Measurements from ENCODE around the gene SYT2. TPM values are rescaled to one million over a fixed set of nuclear protein-coding genes. Genes with fewer than 3 reads are reported as not detected.

The SYT2 gene
- total and polyA plus RNA-seq, 2 of the 13 experiments (the other 11 are each of a cell fraction or from before 2014, with no cell fraction given): not detected

GRCh38 chr1:202575918-202576653, 134.2 kb downstream of the SYT2 start (continued):
- TF ChIP-seq KDM2A (CRISPR knock-in tag; IDR thresholded peaks at IDR 0.05; ENCODE audit: borderline replicate concordance, low read depth): no peak
- TF ChIP-seq THYN1 (CRISPR knock-in tag; IDR thresholded peaks at IDR 0.05; ENCODE audit: borderline replicate concordance, low read depth): no peak
- no peak for TF ChIP-seq NFRKB (IDR thresholded peaks at IDR 0.05)
- TF ChIP-seq ZFYVE20 (CRISPR knock-in tag; IDR thresholded peaks at IDR 0.05; ENCODE audit: borderline replicate concordance, low read depth): no peak

- ChIA-PET POLR2A (no interaction called here), CTCF (ENCODE audit: low intra/inter-chr PET ratio, low total read pairs) (no interaction called here)
- Histone ChIP-seq H3K27me3 (ENCODE audit: control insufficient read depth in 1 of 2, insufficient read depth in 2 of 2, low read length in 2 of 2) (no peaks in the 10 kb centered on the region), H4K20me1 (ENCODE audit: insufficient read depth, low read length) (no peaks in the 10 kb centered on the region), H3K79me2 (ENCODE audit: insufficient read depth, low read length) (no peaks in the 10 kb centered on the region), H3K4me3 (replicated peaks in 1 of 3; ENCODE audit: insufficient read depth in 1 of 3, low read depth in 2 of 3, low read length in 3 of 3) (no peak overlapping the region), H3K36me3 (replicated peaks in 1 of 2; ENCODE audit: control insufficient read depth in 1 of 2, insufficient read depth in 2 of 2, low read length in 2 of 2) (peaks cover 0 to 24% of the 10 kb centered on the region in 2 experiments; a peak in 3 of 5 replicates), H3K9ac (ENCODE audit: insufficient read depth, low read depth, low read length) (no peak overlapping the region), H3K4me2 (ENCODE audit: low read depth, low read length) (no peak overlapping the region), H3K9me3 (ENCODE audit: low read length) (no peaks in the 10 kb centered on the region), H3K4me1 (ENCODE audit: insufficient read depth, low read length) (peaks cover 17% of the 10 kb centered on the region), H2AFZ (ENCODE audit: low read length) (no peak overlapping the region), H3K27ac (ENCODE audit: extremely low read length, insufficient read depth, low read length) (no peak overlapping the region)
- DNase-seq (ENCODE audit: low spot score) (no peak), FAIRE-seq (no peak), ATAC-seq (no peak)
- in situ Hi-C loops (cut with HindIII; ENCODE audit: extremely low pct_ligation_motif_present, low pct_unique_long_range_greater_than_20kb) (no loop called here), intact Hi-C loops (cut with micrococcal nuclease; ENCODE audit: unreplicated experiment) (no loop called here)
- BruUV-seq (replicated peaks): no TSS peak
- 86% methylated on average over 1 of the region's 1 CpG for WGBS (ENCODE audit: low lambda C conversion rate)
- no peak for TF ChIP-seq FUBP1 (CRISPR knock-in tag; IDR thresholded peaks at IDR 0.05; ENCODE audit: borderline replicate concordance)
- TF ChIP-seq HNRNPH1 (optimal IDR thresholded peaks at IDR 0.05; ENCODE audit: low read depth, low read length): no peak
- no peak for TF ChIP-seq TRIM24 (CRISPR knock-in tag; IDR thresholded peaks at IDR 0.05)
- TF ChIP-seq ZBTB38 (CRISPR knock-in tag; IDR thresholded peaks at IDR 0.05): no peak
- no peak for TF ChIP-seq ZNF644 (CRISPR knock-in tag; IDR thresholded peaks at IDR 0.05; ENCODE audit: low read depth)
- no peak for TF ChIP-seq MEIS2 (CRISPR knock-in tag; IDR thresholded peaks at IDR 0.05)
- TF ChIP-seq ZNF780A (CRISPR knock-in tag; IDR thresholded peaks at IDR 0.05): no peak
- TF ChIP-seq THAP8 (CRISPR knock-in tag; IDR thresholded peaks at IDR 0.05; ENCODE audit: borderline replicate concordance): no peak
- no peak for TF ChIP-seq HOMEZ (CRISPR knock-in tag; IDR thresholded peaks at IDR 0.05; ENCODE audit: low read depth)
- no peak for TF ChIP-seq FOXO1 (CRISPR knock-in tag; IDR thresholded peaks at IDR 0.05)
- TF ChIP-seq TGIF2 (CRISPR knock-in tag; IDR thresholded peaks at IDR 0.05): no peak
- no peak for TF ChIP-seq ZNF674 (CRISPR knock-in tag; IDR thresholded peaks at IDR 0.05; ENCODE audit: low read depth)
- no peak for TF ChIP-seq JDP2 (CRISPR knock-in tag; IDR thresholded peaks at IDR 0.05; ENCODE audit: borderline replicate concordance)
- no peak for TF ChIP-seq ZNF232 (CRISPR knock-in tag; IDR thresholded peaks at IDR 0.05; ENCODE audit: borderline replicate concordance)
- TF ChIP-seq SAFB2 (CRISPR knock-in tag; IDR thresholded peaks at IDR 0.05; ENCODE audit: borderline replicate concordance, low read depth): no peak
- no peak for TF ChIP-seq TSC22D2 (CRISPR knock-in tag; IDR thresholded peaks at IDR 0.05; ENCODE audit: borderline replicate concordance)
Observed at GRCh38 chr1:202572867-202573266, 137.4 kb downstream of the SYT2 start.
